ENCODE measurements around the gene CFAP210. TPM values are rescaled to one million over a fixed set of nuclear protein-coding genes. Genes with fewer than 3 reads are reported as not detected.

The CFAP210 gene
- total and polyA plus RNA-seq, 4 donors = 0.02 to 0.42 (median 0.21) TPM

DNA sequence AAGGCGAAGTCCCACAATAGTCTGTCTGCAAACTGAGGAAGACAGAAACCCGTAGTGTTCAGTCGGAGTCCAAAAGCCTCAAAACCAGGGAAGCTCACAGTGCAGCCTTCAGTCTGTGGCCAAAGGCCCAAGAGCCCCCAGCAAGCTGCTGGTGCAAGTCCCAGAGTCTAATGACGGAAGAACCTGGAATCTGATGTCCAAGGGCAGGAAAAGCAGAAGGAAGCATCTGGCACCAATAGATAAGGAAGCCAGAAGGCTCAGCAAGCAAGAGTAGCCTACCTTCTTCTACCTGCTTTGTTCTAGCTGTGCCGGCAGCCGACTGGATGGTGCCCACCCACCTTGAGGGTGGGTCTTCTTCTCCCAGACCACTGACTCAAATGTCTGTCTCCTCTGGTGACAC, 21.8 kb downstream of the CFAP210 start:
- TF ChIP-seq TAF1 (conservative IDR thresholded peaks at IDR 0.05) = no peak
- no peak for TF ChIP-seq YY1 (IDR thresholded peaks at IDR 0.05)
- TF ChIP-seq FOXA2 (IDR thresholded peaks at IDR 0.05) = no peak
- TF ChIP-seq RXRA (IDR thresholded peaks at IDR 0.05) = no peak
- no peak for TF ChIP-seq FOXA1 (IDR thresholded peaks at IDR 0.05)
- TF ChIP-seq RAD21 (IDR thresholded peaks at IDR 0.05) = no peak
- no peak for TF ChIP-seq SP1 (IDR thresholded peaks at IDR 0.05)
- TF ChIP-seq EGR1 (IDR thresholded peaks at IDR 0.05; ENCODE audit: low read depth in 2 of 2) = no peak
- TF ChIP-seq, protein P1, sequence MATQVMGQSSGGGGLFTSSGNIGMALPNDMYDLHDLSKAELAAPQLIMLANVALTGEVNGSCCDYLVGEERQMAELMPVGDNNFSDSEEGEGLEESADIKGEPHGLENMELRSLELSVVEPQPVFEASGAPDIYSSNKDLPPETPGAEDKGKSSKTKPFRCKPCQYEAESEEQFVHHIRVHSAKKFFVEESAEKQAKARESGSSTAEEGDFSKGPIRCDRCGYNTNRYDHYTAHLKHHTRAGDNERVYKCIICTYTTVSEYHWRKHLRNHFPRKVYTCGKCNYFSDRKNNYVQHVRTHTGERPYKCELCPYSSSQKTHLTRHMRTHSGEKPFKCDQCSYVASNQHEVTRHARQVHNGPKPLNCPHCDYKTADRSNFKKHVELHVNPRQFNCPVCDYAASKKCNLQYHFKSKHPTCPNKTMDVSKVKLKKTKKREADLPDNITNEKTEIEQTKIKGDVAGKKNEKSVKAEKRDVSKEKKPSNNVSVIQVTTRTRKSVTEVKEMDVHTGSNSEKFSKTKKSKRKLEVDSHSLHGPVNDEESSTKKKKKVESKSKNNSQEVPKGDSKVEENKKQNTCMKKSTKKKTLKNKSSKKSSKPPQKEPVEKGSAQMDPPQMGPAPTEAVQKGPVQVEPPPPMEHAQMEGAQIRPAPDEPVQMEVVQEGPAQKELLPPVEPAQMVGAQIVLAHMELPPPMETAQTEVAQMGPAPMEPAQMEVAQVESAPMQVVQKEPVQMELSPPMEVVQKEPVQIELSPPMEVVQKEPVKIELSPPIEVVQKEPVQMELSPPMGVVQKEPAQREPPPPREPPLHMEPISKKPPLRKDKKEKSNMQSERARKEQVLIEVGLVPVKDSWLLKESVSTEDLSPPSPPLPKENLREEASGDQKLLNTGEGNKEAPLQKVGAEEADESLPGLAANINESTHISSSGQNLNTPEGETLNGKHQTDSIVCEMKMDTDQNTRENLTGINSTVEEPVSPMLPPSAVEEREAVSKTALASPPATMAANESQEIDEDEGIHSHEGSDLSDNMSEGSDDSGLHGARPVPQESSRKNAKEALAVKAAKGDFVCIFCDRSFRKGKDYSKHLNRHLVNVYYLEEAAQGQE (IDR thresholded peaks at IDR 0.05) = no peak
- TF ChIP-seq, protein P2, sequence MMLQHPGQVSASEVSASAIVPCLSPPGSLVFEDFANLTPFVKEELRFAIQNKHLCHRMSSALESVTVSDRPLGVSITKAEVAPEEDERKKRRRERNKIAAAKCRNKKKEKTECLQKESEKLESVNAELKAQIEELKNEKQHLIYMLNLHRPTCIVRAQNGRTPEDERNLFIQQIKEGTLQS (IDR thresholded peaks at IDR 0.05) = no peak
- TF ChIP-seq, protein P3, sequence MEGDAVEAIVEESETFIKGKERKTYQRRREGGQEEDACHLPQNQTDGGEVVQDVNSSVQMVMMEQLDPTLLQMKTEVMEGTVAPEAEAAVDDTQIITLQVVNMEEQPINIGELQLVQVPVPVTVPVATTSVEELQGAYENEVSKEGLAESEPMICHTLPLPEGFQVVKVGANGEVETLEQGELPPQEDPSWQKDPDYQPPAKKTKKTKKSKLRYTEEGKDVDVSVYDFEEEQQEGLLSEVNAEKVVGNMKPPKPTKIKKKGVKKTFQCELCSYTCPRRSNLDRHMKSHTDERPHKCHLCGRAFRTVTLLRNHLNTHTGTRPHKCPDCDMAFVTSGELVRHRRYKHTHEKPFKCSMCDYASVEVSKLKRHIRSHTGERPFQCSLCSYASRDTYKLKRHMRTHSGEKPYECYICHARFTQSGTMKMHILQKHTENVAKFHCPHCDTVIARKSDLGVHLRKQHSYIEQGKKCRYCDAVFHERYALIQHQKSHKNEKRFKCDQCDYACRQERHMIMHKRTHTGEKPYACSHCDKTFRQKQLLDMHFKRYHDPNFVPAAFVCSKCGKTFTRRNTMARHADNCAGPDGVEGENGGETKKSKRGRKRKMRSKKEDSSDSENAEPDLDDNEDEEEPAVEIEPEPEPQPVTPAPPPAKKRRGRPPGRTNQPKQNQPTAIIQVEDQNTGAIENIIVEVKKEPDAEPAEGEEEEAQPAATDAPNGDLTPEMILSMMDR (IDR thresholded peaks at IDR 0.05; ENCODE audit: low read depth, low read length, missing input control) = no peak
- no peak for TF ChIP-seq JUND (IDR thresholded peaks at IDR 0.05)
- TF ChIP-seq, protein P4, sequence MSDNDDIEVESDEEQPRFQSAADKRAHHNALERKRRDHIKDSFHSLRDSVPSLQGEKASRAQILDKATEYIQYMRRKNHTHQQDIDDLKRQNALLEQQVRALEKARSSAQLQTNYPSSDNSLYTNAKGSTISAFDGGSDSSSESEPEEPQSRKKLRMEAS (IDR thresholded peaks at IDR 0.05) = no peak
- TF ChIP-seq, protein P5, sequence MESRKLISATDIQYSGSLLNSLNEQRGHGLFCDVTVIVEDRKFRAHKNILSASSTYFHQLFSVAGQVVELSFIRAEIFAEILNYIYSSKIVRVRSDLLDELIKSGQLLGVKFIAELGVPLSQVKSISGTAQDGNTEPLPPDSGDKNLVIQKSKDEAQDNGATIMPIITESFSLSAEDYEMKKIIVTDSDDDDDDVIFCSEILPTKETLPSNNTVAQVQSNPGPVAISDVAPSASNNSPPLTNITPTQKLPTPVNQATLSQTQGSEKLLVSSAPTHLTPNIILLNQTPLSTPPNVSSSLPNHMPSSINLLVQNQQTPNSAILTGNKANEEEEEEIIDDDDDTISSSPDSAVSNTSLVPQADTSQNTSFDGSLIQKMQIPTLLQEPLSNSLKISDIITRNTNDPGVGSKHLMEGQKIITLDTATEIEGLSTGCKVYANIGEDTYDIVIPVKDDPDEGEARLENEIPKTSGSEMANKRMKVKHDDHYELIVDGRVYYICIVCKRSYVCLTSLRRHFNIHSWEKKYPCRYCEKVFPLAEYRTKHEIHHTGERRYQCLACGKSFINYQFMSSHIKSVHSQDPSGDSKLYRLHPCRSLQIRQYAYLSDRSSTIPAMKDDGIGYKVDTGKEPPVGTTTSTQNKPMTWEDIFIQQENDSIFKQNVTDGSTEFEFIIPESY (IDR thresholded peaks at IDR 0.05) = no peak
- TF ChIP-seq NR2F2 (IDR thresholded peaks at IDR 0.05) = no peak
- no peak for TF ChIP-seq GABPA (IDR thresholded peaks at IDR 0.05 in 1 of 2, conservative IDR thresholded peaks at IDR 0.05 in 1 of 2)
- TF ChIP-seq HNF4G (IDR thresholded peaks at IDR 0.05) = no peak
- Histone ChIP-seq H3K27ac (ENCODE audit: low read depth in 1 of 2, low read length in 2 of 2) (no peak overlapping the region), H3K27me3 (ENCODE audit: control insufficient read depth in 4 of 4, insufficient read depth in 4 of 4, low read length in 3 of 4) (no peaks in the 10 kb centered on the region), H3K9me3 (ENCODE audit: control insufficient read depth in 4 of 4, low read length in 3 of 4) (no peaks in the 10 kb centered on the region), H3K9ac (ENCODE audit: low read depth in 1 of 2, low read length in 2 of 2) (no peak overlapping the region), H3K4me1 (ENCODE audit: control insufficient read depth in 4 of 4, insufficient read depth in 4 of 4, low read length in 3 of 4) (no peaks in the 10 kb centered on the region), H3K4me3 (ENCODE audit: low read depth in 1 of 3, low read length in 3 of 3) (no peak overlapping the region), H3K36me3 (ENCODE audit: control insufficient read depth in 4 of 4, insufficient read depth in 3 of 4, low read depth in 1 of 4, low read length in 3 of 4) (no peaks in the 10 kb centered on the region)
- DNase-seq (ENCODE audit: low spot score) = no peak
- 74% methylated on average over 6 of the region's 6 CpGs for WGBS

DNA sequence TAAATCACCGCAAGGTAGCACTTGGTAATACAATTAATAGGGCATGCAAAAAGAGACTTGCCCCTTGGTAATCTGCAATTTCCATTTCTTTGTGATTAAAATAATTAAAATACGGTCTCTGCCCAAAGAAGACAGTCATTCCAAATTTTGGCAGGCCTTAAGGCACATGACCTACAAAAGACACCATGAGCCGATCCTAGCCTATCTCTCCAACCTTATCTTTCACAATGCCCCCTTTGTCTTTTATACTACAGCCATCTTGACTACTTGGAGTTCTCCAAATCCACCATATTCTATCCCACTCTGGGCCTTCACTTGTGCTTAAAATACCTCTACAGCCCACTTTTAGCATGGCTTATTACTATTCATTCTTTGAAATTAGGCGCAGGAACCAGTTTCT, 23.3 kb downstream of the CFAP210 start:
- Histone ChIP-seq H3K9ac (ENCODE audit: low read depth in 1 of 2, low read length in 2 of 2) (no peak overlapping the region), H3K4me1 (ENCODE audit: control insufficient read depth in 4 of 4, insufficient read depth in 4 of 4, low read length in 3 of 4) (no peaks in the 10 kb centered on the region), H3K9me3 (ENCODE audit: control insufficient read depth in 4 of 4, low read length in 3 of 4) (no peaks in the 10 kb centered on the region), H3K27me3 (ENCODE audit: control insufficient read depth in 4 of 4, insufficient read depth in 4 of 4, low read length in 3 of 4) (no peaks in the 10 kb centered on the region), H3K4me3 (ENCODE audit: low read depth in 1 of 3, low read length in 3 of 3) (no peak overlapping the region), H3K27ac (ENCODE audit: low read depth in 1 of 2, low read length in 2 of 2) (no peak overlapping the region), H3K36me3 (ENCODE audit: control insufficient read depth in 4 of 4, insufficient read depth in 3 of 4, low read depth in 1 of 4, low read length in 3 of 4) (no peaks in the 10 kb centered on the region)
- no peak for DNase-seq (ENCODE audit: low spot score)
- 97% methylated on average over 4 of the region's 4 CpGs for WGBS
- no peak for TF ChIP-seq HNF4A (conservative IDR thresholded peaks at IDR 0.05)
- TF ChIP-seq, protein P4 (IDR thresholded peaks at IDR 0.05) = no peak
- no peak for TF ChIP-seq EGR1 (IDR thresholded peaks at IDR 0.05; ENCODE audit: low read depth in 2 of 2)
- TF ChIP-seq RXRA (IDR thresholded peaks at IDR 0.05) = no peak
- TF ChIP-seq YY1 (IDR thresholded peaks at IDR 0.05) = no peak
- no peak for TF ChIP-seq GABPA (IDR thresholded peaks at IDR 0.05 in 1 of 2, conservative IDR thresholded peaks at IDR 0.05 in 1 of 2)
- TF ChIP-seq RAD21 (IDR thresholded peaks at IDR 0.05) = no peak
- TF ChIP-seq TAF1 (conservative IDR thresholded peaks at IDR 0.05) = no peak
- TF ChIP-seq, protein P3 (IDR thresholded peaks at IDR 0.05; ENCODE audit: low read depth, low read length, missing input control) = no peak
- TF ChIP-seq HNF4G (IDR thresholded peaks at IDR 0.05) = no peak
- TF ChIP-seq FOXA1 (IDR thresholded peaks at IDR 0.05) = no peak
- TF ChIP-seq JUND (IDR thresholded peaks at IDR 0.05) = no peak
- TF ChIP-seq, protein P5 (IDR thresholded peaks at IDR 0.05) = no peak
